CD14-positive monocyte (primary cell): ENCODE results near the gene ZNF423. TPM values are rescaled to one million over a fixed set of nuclear protein-coding genes. Genes with fewer than 3 reads are reported as not detected.

Source experiments
- DNase-seq, 3 donors: peaks; one replicate each; pipeline ENCODE4 v3.0.0-alpha.2; 2011 to 2022
- H2AFZ ChIP-seq: 2 replicates; pipeline ENCODE4 v1.6.0; 2012; ENCODE audit warnings: mild to moderate bottlenecking, low read depth, low read length, inconsistent platforms; ENCODE audit not compliant: insufficient read depth, poor library complexity, severe bottlenecking
- H3K27ac ChIP-seq, 2 donors: 1 replicate in 1 of 2; 2 replicates in 1 of 2; pipeline ENCODE4 v1.5.1; 2012 to 2013; ENCODE audit warnings: low read length in 2 of 2, control low read depth in 1 of 2, inconsistent platforms in 1 of 2, low read depth in 1 of 2, mild to moderate bottlenecking in 1 of 2
- H3K27me3 ChIP-seq, 2 donors: one replicate each; pipeline versions ENCODE4 v1.6.0 to v1.6.1; 2011 to 2013; ENCODE audit warnings: low read length in 2 of 2; ENCODE audit not compliant: control insufficient read depth in 2 of 2, insufficient read depth in 2 of 2
- H3K36me3 ChIP-seq, 2 donors: replicated peaks in 1 of 2; 1 replicate in 1 of 2; 2 replicates in 1 of 2; pipeline versions ENCODE4 v1.5.1 to v1.6.1; 2012 to 2013; ENCODE audit warnings: low read length in 2 of 2, control low read depth in 1 of 2, inconsistent platforms in 1 of 2, mild to moderate bottlenecking in 1 of 2; ENCODE audit not compliant: insufficient read depth in 2 of 2, control insufficient read depth in 1 of 2
- H3K4me1 ChIP-seq, 2 donors: 1 replicate in 1 of 2; 2 replicates in 1 of 2; pipeline versions ENCODE4 v1.5.1 to v1.6.1; 2012 to 2013; ENCODE audit warnings: low read length in 2 of 2, control low read depth in 1 of 2, inconsistent platforms in 1 of 2, mild to moderate bottlenecking in 1 of 2, moderate library complexity in 1 of 2; ENCODE audit not compliant: insufficient read depth in 2 of 2, control insufficient read depth in 1 of 2
- H3K4me2 ChIP-seq: replicated peaks from 2 replicates; pipeline ENCODE3; 2012; ENCODE audit warnings: low read length, moderate library complexity, mild to moderate bottlenecking; ENCODE audit not compliant: poor library complexity, severe bottlenecking; ENCODE audit errors: extremely low read depth
- H3K4me3 ChIP-seq, 3 experiments: fragments of 200-600 bp in 1 of 3; sonication (generic) in 1 of 3; replicated peaks in 1 of 3; 1 replicate in 2 of 3; 2 replicates in 1 of 3; pipeline ENCODE4 v1.5.1; 2011 to 2013; ENCODE audit warnings: low read length in 3 of 3, mild to moderate bottlenecking in 3 of 3, control low read depth in 2 of 3, low read depth in 2 of 3, inconsistent platforms in 1 of 3, moderate library complexity in 1 of 3
- H3K79me2 ChIP-seq: 2 replicates; pipeline ENCODE4 v1.6.0; 2012; ENCODE audit warnings: mild to moderate bottlenecking, control low read depth, inconsistent platforms, low read length, moderate library complexity; ENCODE audit not compliant: insufficient read depth
- H3K9ac ChIP-seq: 2 replicates; pipeline ENCODE4 v1.6.0; 2017; ENCODE audit warnings: low read length, mild to moderate bottlenecking; ENCODE audit not compliant: insufficient read depth, poor library complexity, severe bottlenecking
- H3K9me3 ChIP-seq, 2 donors: replicated peaks in 1 of 2; 1 replicate in 1 of 2; 2 replicates in 1 of 2; pipeline versions ENCODE4 v1.5.1 to v1.6.1; 2012 to 2013; ENCODE audit warnings: low read length in 2 of 2, control low read depth in 1 of 2; ENCODE audit not compliant: control insufficient read depth in 1 of 2, insufficient read depth in 1 of 2
- H4K20me1 ChIP-seq: 2 replicates; pipeline ENCODE4 v1.6.0; 2012; ENCODE audit warnings: mild to moderate bottlenecking, low read length, control low read depth, moderate library complexity; ENCODE audit not compliant: insufficient read depth
- H3K27ac Mint-ChIP-seq, 7 donors: one replicate each; pipeline ENCODE4 v1.8.0; 2020; ENCODE audit warnings: mild to moderate bottlenecking in 7 of 7, mixed read lengths in 7 of 7, moderate library complexity in 6 of 7, inconsistent platforms in 2 of 7
- H3K27me3 Mint-ChIP-seq, 3 donors: one replicate each; pipeline ENCODE4 v1.8.0; 2021 to 2022; ENCODE audit warnings: low read depth in 3 of 3, mild to moderate bottlenecking in 3 of 3, mixed read lengths in 3 of 3, moderate library complexity in 3 of 3, inconsistent platforms in 1 of 3
- H3K36me3 Mint-ChIP-seq, 2 donors: one replicate each; pipeline ENCODE4 v1.8.0; 2020; ENCODE audit warnings: mixed read lengths in 2 of 2, inconsistent platforms in 1 of 2, mild to moderate bottlenecking in 1 of 2
- H3K4me1 Mint-ChIP-seq: one replicate; pipeline ENCODE4 v1.8.0; 2020; ENCODE audit warnings: mild to moderate bottlenecking, mixed read lengths
- H3K4me3 Mint-ChIP-seq, 2 donors: one replicate each; pipeline ENCODE4 v1.8.0; 2020; ENCODE audit warnings: mild to moderate bottlenecking in 2 of 2, mixed read lengths in 2 of 2, moderate library complexity in 1 of 2
- H3K9me3 Mint-ChIP-seq, 7 donors: one replicate each; pipeline ENCODE4 v1.8.0; 2020 to 2022; ENCODE audit warnings: mixed read lengths in 7 of 7, mild to moderate bottlenecking in 6 of 7, moderate library complexity in 6 of 7, inconsistent platforms in 2 of 7
- WGBS: methylation state at CpG from one replicate; pipeline ENCODE4 v1.1.5; 2013; ENCODE audit warnings: missing lambda C conversion rate; ENCODE audit not compliant: insufficient coverage; 5-methylcytosine and 5-hydroxymethylcytosine counted together
- intact Hi-C, 2 donors: fragments of 100-400 bp; cut with micrococcal nuclease; formaldehyde crosslinking; loops; one replicate each; pipeline versions ENCODE4 v1.15.0 to v1.15.1; 2023
- polyA plus RNA-seq, 3 donors: library from polyadenylated mRNA; depleted of rRNA in 1 of 3; unstranded in 2 of 3; stranded (reverse) in 1 of 3; fragments of 300-500 nt in 2 of 3; fragments of >200 nt in 1 of 3; fragmentation: Illumina TruSeq in 2 of 3; gene quantifications; 1 replicate in 2 of 3; 2 replicates in 1 of 3; pipeline ENCODE4 v1.2.3, GENCODE V29; 2012 to 2021
- TF ChIP-seq, protein P1 (sequence below): fragments of 200-600 bp; IDR thresholded peaks from one replicate; pipeline ENCODE4 v1.8.0; 2022; ENCODE audit warnings: antibody characterized with exemption, mild to moderate bottlenecking

Gene ZNF423
- polyA plus RNA-seq, 3 donors = not detected

DNA sequence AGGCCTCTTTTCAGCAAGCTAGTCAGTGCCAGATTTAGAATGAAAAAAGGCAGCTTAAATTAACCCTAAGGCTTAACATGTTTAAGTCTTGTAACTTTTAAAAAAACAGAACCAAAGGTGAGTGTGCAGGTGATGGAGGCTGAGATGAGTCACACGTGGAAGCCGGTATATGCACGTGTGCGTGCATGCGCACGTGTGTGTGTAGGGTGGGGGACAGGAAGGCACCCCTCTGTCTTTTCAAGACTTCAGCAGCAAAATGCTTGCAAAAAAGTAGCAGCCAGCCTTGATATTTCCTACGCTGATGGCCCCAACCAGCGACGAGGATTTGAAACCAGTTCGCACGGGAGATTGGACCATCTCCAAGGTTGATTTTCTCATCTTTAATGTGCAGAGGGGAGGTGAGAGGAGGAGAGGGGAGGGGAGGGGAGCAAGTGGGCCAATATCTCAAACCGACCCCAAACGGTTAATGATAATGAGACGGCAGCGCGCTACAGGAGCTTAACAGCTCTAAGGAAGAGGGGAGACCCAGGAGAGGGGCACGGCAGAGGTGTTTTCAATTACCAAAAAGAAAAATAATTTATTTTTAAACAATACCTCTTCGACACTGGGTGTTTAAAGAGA lies 154.7 kb downstream of the ZNF423 start:
- Histone ChIP-seq H3K4me2 (no peak overlapping the region), H3K27me3 (peaks cover 12 to 36% of the 10 kb centered on the region in 2 donors), H3K27ac (no peak overlapping the region), H4K20me1 (no peaks in the 10 kb centered on the region), H3K36me3 (no peaks in the 10 kb centered on the region), H3K9me3 (no peaks in the 10 kb centered on the region), H2AFZ (no peak overlapping the region), H3K9ac (no peak overlapping the region), H3K4me1 (no peaks in the 10 kb centered on the region), H3K4me3 (no peak overlapping the region), H3K79me2 (no peaks in the 10 kb centered on the region)
- WGBS = 70% methylated on average over 10 of the region's 18 CpGs
- H3K27me3 Mint-ChIP-seq = peaks cover 25 to 42% (median 37%) of the 10 kb centered on the region in 3 donors
- no peaks in the 10 kb centered on the region for H3K9me3 Mint-ChIP-seq
- H3K27ac Mint-ChIP-seq = no peak overlapping the region
- intact Hi-C loops = no loop called here
- no peak for DNase-seq
- TF ChIP-seq, protein P1, sequence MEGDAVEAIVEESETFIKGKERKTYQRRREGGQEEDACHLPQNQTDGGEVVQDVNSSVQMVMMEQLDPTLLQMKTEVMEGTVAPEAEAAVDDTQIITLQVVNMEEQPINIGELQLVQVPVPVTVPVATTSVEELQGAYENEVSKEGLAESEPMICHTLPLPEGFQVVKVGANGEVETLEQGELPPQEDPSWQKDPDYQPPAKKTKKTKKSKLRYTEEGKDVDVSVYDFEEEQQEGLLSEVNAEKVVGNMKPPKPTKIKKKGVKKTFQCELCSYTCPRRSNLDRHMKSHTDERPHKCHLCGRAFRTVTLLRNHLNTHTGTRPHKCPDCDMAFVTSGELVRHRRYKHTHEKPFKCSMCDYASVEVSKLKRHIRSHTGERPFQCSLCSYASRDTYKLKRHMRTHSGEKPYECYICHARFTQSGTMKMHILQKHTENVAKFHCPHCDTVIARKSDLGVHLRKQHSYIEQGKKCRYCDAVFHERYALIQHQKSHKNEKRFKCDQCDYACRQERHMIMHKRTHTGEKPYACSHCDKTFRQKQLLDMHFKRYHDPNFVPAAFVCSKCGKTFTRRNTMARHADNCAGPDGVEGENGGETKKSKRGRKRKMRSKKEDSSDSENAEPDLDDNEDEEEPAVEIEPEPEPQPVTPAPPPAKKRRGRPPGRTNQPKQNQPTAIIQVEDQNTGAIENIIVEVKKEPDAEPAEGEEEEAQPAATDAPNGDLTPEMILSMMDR = no peak
- H3K4me3 Mint-ChIP-seq = no peak overlapping the region
- H3K36me3 Mint-ChIP-seq = no peaks in the 10 kb centered on the region
- no peaks in the 10 kb centered on the region for H3K4me1 Mint-ChIP-seq

DNA sequence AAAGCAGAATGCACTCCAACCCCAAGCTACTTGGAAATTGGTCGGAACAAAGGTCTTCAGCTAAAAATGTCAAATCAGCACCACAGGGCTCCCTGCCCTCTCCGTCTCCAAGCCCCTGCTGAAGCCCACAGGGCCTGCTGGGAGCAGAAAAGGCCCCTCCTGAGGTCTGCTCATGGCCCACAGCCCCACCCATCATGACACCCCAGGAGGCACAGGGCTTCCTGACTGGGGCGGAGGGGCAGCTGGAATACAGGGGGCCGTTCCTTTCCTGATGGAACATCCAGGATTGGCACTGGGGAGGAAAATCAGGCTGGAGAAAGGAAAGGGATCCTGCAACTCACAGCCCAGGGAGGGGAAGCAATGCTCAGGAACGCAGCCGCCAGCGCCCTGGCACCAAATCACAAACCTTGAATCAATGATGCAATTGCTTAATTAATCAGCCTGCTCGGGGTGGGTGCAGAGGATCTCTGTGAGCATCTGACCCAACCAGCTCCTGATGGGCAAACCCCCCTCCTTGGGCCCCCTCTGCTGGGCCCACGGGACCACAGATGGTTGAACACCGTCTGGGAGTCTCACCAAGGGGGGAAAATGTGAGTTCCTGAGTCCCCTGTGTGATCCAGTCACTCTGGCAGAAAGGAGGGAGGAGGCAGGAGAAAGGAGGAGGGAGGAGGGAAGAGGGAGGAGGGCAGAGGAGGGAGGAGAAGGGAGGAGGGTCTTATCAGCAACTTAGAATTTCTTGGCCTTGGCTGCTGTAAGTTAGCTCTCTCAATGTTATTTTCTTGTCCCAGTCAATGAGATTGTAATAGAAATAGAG lies 155.5 kb downstream of the ZNF423 start:
- Histone ChIP-seq H3K36me3 (no peaks in the 10 kb centered on the region), H3K27me3 (peaks cover 12 to 36% of the 10 kb centered on the region in 2 donors), H3K4me3 (no peak overlapping the region), H4K20me1 (no peaks in the 10 kb centered on the region), H3K79me2 (no peaks in the 10 kb centered on the region), H3K4me2 (no peak overlapping the region), H3K9ac (no peak overlapping the region), H3K4me1 (no peaks in the 10 kb centered on the region), H2AFZ (no peak overlapping the region), H3K9me3 (no peaks in the 10 kb centered on the region), H3K27ac (no peak overlapping the region)
- DNase-seq = no peak
- H3K27me3 Mint-ChIP-seq = peaks cover 25 to 43% (median 38%) of the 10 kb centered on the region in 3 donors
- H3K4me3 Mint-ChIP-seq = no peak overlapping the region
- H3K4me1 Mint-ChIP-seq = no peaks in the 10 kb centered on the region
- no peak overlapping the region for H3K27ac Mint-ChIP-seq
- no peaks in the 10 kb centered on the region for H3K36me3 Mint-ChIP-seq
- TF ChIP-seq, protein P1 = no peak
- intact Hi-C loops = no loop called here
- no peaks in the 10 kb centered on the region for H3K9me3 Mint-ChIP-seq
- 89% methylated on average over 5 of the region's 10 CpGs for WGBS
